PFSK-1 (cell line): ENCODE results near the gene NOXO1.

Experiments
- FOXP2 ChIP-seq: optimal IDR thresholded peaks from 2 replicates; pipeline ENCODE3; 2011; ENCODE audit warnings: borderline replicate concordance, control low read depth, inconsistent platforms; ENCODE audit not compliant: insufficient read depth; ENCODE audit errors: extremely low read length, extremely low read depth
- POLR2AphosphoS5 ChIP-seq: IDR thresholded peaks from 2 replicates; pipeline ENCODE4 v1.6.1; 2012; ENCODE audit warnings: low read depth, mild to moderate bottlenecking, control low read depth, low read length, moderate library complexity
- REST ChIP-seq, 2 experiments: IDR thresholded peaks; 2 replicates each; pipeline versions ENCODE4 v1.6.1 to v1.8.0; 2011 to 2012; ENCODE audit warnings: low read depth in 2 of 2, low read length in 2 of 2, control low read depth in 1 of 2, inconsistent platforms in 1 of 2, mild to moderate bottlenecking in 1 of 2, moderate library complexity in 1 of 2; ENCODE audit not compliant: insufficient read depth in 1 of 2
- SIN3A ChIP-seq: IDR thresholded peaks from 2 replicates; pipeline ENCODE4 v1.6.1; 2012; ENCODE audit warnings: mild to moderate bottlenecking, low read length, moderate library complexity, borderline replicate concordance; ENCODE audit not compliant: insufficient read depth
- TAF1 ChIP-seq: IDR thresholded peaks from 2 replicates; pipeline ENCODE4 v1.6.1; 2012; ENCODE audit warnings: low read length, control low read depth, borderline replicate concordance; ENCODE audit not compliant: insufficient read depth

NOXO1 gene

GRCh38 chr16:2005646-2006045 is 24.4 kb upstream of the NOXO1 start:
- TF ChIP-seq POLR2AphosphoS5 = no peak
- no peak for TF ChIP-seq FOXP2
- no peak for TF ChIP-seq SIN3A
- no peak for TF ChIP-seq REST (IDR thresholded peaks at IDR 0.05; ENCODE audit: insufficient read depth in 1 of 2, low read depth in 2 of 2, low read length in 2 of 2)
- TF ChIP-seq TAF1 = no peak

- no peak for TF ChIP-seq FOXP2
Observed at GRCh38 chr16:2004795-2005517, 23.7 kb upstream of the NOXO1 start.

DNA sequence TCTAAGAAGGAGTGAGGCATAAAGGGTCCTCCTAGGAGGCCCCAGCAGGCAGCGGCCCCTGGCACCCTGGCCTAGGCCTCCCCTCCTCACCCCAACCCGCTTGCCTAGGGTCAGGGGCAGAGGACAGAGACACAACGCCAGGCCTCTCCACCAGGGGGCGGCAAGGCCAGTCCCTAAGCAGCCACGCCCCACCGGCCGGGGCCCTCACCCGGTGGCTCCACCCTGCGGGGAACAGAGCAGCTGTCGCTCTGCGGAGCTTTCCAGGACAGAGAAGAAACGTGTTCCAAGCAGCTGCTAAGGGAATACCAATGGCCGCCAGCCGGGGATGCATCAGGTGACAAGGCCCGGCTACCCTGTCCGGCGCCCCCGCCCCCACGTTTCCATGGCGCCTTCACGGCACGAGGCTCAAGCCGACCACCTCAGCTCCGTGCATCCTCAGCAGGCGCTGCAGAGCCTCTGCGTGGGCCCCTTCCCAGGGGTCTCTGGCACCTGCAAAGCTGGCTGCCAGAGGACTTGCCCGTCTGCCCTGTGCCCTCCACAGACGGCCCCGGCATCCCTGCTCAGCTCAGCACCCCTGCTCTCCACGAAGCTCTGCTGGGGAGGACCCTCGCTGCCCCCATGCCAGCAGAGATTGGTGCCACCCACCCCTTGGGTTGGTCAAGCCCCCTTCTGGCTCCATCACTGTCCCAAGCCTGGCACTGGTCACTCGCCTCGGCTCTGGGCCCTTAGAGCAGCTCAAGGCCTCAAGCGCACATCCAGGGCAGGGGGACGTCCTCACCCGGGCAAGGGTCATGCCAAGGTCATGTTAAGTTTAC is 22.8 kb upstream of the NOXO1 start:
- TF ChIP-seq SIN3A = no peak
- no peak for TF ChIP-seq REST (IDR thresholded peaks at IDR 0.05; ENCODE audit: insufficient read depth in 1 of 2, low read depth in 2 of 2, low read length in 2 of 2)
- no peak for TF ChIP-seq FOXP2
- no peak for TF ChIP-seq POLR2AphosphoS5
- TF ChIP-seq TAF1 = no peak

DNA sequence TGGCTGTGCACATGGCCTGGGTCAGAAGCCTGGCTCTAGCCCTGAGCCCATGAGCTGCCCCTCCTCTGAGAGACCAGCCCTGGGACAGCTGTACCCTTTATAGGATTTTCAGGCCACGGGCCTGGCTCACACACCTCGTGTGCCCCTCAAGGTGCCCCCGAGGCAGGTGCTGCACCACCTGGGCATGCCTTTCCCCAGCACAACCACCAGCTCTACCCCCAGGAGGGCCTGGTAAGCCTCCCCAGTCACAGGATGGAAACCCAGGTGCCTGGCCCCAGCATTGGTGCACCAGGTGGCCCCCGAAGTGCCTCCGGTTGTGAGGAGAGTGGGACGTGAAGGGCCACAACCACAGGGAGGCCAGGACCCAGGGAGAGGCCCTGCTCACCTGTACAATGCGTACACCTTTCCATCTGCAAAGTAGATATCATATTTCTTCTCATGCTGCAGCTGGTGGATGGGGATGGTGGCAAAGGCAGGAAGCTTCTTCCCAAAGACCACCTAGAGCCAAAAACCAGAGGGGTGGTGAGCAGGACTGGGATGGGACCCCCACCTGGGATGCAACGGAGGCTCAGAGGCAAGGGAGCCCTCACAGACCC is 22.1 kb upstream of the NOXO1 start:
- TF ChIP-seq FOXP2 (no peak), POLR2AphosphoS5 (no peak), TAF1 (no peak), REST (IDR thresholded peaks at IDR 0.05; ENCODE audit: insufficient read depth in 1 of 2, low read depth in 2 of 2, low read length in 2 of 2) (no peak), SIN3A (no peak)

DNA sequence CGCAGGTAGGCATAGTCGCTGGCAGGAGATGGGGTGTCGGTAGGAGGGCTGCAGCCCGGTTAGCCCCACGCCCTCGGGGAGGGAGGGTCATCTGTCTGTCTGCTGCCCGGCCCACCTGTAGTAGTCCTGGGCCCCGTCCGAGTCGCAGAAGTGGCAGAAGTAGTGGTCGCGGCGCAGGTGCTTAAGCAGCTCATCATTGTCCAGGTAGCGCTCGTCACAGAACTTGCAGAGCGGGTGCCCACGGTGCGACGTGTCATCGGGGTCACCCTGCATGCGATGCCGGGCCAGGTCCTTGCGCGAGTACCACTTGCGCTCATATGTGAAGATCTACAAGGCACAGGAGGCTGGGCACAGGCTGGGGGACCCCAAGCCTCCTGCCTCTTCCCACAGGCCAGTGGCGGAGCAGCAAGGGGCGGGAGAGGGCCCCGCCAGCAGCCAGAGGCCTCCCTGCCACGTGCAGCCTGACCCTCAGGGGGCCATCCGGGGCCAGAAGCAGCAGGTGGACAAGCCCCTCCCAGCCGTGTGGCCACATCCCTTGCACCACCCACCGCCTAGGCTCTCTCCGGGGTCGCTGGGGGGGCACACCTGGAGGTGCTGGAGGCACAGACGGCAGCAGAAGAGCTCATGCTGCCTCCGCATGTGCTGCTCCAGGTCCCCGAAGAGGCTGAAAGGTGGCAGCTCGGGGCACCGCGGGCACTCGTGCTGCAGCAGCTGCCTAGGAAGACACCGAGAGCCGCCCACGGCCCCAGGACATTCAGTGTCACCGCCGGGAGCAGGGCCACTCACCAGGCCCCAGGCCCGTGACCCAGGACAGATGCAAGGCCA is 21.3 kb upstream of the NOXO1 start:
- TF ChIP-seq TAF1 (no peak), FOXP2 (no peak), REST (IDR thresholded peaks at IDR 0.05; ENCODE audit: insufficient read depth in 1 of 2, low read depth in 2 of 2, low read length in 2 of 2) (no peak), POLR2AphosphoS5 (no peak), SIN3A (no peak)
